Measurements from ENCODE around the gene BTBD9.
"Not testable (repeated sequence)": the region's sequence is repeated elsewhere in the genome, so short reads cannot be mapped to it uniquely, and the experiment has no call there.

BTBD9 gene

DNA sequence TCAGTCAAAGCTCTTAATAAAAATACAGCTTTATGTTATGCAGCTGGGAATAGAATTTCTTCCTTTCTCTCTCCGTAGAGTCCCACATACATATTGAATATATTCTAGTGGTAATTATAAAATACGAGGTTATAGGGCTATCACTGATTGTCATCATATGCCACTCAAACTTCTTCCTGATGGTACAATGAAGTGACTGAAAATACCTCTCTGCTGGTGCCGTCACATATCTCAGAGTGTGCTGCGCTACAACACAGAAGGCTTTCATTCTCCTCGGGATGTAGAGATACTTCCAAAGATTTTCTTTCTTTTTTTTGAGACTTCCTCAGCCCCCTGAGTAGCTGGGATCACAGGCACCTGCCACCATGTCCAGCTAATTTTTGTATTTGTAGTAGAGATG lies 249.9 kb downstream of the BTBD9 start:
- DNase-seq (ENCODE audit: low read depth, low spot score): no peak

DNA sequence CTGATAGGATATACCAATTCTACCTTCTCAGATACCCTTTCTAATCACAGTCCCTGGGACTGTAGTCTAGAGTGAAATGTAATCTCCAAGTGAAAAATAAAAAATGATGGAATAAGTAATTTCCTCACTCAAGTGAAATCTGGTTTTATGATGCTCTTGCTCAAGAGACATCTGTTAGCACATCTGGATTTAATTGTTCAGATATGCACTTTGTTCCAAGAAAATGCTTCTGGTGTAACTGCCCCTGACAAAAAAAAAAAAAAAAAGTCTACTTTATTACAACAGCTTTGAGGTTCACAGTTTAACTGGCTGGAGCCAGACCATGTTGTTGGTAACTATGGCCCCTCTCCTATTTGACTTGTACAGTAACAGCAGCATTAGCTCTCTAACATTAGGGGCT lies 251.8 kb downstream of the BTBD9 start:
- DNase-seq (ENCODE audit: low read depth, low spot score): no peak

DNA sequence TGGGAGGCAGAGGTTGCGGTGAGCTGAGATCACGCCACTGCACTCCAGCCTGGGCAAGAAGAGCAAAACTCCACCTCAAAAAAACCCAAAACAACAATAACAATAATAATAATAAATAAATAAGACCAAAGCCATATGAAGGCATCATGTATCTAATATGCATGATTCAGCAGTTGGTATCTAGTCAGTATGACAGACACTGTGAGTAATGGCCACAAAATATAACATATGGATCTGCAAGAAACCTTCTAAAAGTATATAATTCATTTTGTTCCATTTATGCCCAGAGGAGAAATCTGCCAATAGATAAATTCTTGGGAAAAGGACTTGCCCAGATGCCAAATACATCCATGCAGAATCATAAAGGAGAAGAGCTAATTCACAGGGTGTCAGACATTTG lies 252.3 kb downstream of the BTBD9 start:
- DNase-seq (ENCODE audit: low read depth, low spot score): no peak

DNA sequence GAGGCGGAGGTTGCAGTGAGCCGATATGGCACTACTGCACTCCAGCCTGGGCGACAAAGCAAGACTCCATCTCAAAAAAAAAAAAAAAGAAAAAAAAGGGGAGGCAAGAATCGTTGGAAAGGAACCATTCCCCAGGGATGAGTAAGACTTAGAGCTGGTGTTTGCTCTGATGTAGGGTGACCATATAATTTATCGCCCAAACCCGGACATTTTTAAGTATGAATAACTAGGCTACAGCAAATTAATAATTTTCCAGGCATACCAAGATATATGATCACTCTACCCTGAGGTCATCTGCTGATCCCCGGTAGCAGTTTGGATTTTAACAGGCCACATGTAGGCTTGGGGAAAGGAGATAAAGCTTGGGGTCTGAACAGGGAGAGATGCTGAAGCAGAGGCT lies 260.9 kb downstream of the BTBD9 start:
- no peak for DNase-seq (ENCODE audit: low read depth, low spot score)

DNA sequence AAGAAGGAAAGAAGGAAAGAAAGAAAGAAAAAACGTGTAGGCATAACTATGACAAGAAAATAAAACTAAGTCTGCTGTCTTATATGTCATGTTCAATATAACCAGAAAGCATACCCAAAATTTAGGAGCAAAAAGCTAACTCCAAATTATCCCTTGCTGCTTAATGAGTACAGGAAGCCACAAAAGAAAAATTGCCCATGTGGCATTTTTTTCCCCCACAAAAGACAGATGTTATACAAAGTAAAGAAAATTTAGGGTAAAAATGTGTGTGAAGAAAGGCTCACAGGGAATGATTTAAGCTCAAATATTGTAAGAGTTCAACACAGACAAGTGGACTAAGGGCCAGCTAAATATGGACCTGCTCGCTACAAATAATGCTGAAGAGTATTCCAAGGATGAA lies 263.8 kb downstream of the BTBD9 start:
- no peak for DNase-seq (ENCODE audit: low read depth, low spot score)

DNA sequence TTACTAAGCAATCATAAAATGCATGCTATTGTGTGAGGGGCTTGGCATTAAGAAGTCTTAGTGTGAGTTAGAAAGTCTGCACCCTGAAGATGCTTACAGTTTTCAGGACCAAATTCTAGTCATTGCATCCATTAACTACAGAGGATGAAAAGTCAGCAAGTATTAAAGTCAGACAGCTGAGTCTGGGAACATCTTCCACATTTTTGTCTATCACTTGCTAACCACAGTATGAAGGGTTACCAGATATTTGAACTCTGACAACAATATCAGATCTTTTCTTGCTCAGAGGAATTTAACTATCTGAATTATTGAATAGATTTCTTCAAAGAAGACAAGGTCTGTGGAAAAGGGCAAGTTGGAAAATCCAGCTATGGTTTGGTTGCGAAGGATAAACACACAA lies 264.4 kb downstream of the BTBD9 start:
- DNase-seq (ENCODE audit: low read depth, low spot score): no peak

DNA sequence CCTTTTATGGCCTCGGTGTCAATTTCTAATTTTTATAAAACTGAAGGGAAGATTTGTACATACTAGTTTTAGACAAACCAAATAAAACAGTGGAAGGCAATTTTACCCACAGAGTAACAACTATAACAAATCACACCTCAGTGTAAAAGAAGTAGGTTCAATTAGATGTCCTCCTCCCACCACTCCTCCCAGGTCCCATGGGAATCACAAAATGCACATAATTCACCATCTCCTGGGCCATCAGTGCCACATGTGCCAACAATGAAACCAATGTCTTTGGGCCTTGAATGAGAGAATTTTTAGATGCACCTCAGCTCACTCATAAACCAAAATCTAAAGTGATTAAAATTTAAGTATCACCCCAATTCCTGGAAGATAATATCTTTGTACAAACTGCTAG lies 267.8 kb downstream of the BTBD9 start:
- no peak for DNase-seq (ENCODE audit: low read depth, low spot score)

DNA sequence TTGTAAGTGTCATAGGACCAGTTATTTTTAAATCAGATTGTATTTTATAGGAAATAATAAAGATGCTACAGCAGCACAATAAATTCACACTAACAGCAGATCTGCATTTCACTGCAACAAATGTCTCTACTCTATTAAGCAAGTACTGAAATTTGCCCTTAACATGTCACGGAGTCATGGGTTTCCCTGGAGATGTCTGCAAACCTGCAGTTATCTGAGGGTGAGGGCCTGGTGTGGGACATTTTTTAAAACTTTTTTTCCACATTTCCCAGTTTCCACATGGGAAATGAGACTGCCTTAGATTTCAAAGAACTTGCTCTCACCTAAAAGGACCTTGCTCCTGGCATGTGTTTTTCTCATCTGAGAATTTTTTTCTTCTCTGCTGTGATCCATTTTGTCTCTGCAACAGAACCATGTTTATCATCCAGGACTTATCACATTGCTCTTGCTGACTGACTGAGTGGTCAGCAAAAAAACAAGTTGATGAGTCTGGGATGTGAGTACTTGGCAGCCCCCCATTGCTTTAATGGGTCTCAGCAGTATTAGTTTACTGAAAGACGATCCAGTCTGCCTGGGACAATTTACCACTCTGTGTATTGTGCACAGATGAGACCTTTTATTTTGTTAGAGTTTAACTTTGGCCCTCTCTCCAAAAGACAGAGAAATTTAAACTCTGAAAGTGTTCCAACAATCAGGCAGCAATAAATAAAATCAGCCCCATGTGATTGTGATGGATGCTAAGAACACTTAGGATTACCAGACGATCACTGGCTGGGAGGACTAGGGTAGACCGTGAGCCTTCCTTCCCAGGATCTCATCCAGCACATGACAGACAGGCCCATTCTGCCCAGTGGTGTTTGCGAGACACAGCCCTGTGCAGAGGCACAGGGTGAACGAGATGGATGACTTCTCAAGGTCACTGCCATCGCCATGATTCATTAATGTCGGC lies 268.8 kb downstream of the BTBD9 start:
- DNase-seq (ENCODE audit: low read depth, low spot score): no peak

DNA sequence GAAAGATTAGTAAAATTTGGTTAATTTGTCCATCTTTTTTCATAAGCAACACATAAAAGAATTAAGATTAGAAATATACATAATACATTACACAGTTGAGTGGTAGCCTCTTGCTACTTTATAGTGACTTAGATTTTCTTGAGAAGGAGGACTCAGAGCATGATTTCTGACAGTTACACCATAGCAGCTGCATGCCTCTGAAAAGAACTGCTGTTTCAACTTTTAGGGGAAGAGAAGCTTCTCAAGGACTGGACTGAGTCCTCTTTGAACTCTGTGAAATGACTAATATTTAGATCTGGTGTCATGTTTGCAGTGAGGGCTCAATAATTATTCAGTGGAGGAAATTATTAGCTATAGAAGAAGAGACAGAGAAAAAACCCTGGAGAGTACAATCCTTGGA lies 272.5 kb downstream of the BTBD9 start:
- DNase-seq (ENCODE audit: low read depth, low spot score): no peak

DNA sequence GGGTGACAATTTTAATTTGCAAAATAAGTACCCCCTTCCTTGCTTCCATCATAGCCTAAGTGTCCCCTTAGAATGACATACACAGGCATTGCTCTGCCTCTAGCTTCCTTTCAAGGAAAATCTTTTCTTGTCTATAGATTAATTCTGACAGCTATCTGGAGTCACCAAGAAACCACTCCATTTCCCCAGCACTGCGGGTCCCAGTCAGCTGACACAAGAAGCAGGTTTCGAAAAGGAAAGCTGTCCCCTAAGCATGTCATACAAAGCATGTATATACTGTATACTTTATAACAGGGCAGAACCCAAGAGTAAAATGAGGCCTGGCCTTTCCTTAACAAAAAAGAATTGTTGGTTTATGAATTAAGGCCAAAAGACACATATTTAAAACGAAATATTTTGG lies 273.5 kb downstream of the BTBD9 start:
- no peak for DNase-seq (ENCODE audit: low read depth, low spot score)

DNA sequence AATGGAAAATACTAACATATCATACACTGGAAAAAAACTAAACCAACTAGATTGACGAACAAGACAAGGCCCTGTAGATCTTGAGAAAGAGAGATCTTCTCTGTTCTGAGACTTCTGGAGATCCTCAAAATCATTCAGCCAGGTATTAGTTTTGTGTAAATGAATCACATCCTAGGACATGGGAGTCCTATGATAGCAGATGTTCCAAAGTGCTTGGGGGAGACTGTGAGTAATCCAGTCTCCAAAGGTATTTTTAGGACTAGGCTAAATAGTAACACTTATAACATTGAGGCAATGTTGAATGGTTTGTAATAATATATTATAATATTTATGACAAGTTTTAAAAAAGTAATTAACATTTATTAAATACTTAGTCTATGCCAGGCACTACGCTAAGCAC lies 275.0 kb downstream of the BTBD9 start:
- no peak for DNase-seq (ENCODE audit: low read depth, low spot score)

DNA sequence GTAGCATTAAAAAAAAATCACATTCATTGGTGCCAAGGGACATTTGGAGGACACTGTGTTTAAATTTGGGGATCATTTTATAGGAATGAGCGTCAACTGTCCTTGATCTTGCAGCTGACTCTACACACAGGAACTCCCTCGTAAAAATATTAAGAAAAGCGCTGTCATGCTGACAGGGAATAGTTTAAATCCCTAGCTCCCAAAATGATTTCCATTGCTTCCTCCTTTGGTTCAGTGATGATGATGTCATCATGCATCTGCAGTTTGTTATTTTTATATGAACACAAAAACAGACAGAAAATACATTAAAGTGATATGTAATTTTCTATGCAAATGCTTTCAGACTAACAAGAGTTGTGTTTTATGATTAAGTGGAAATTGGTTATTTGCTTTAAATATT lies 275.6 kb downstream of the BTBD9 start:
- no peak for DNase-seq (ENCODE audit: low read depth, low spot score)

DNA sequence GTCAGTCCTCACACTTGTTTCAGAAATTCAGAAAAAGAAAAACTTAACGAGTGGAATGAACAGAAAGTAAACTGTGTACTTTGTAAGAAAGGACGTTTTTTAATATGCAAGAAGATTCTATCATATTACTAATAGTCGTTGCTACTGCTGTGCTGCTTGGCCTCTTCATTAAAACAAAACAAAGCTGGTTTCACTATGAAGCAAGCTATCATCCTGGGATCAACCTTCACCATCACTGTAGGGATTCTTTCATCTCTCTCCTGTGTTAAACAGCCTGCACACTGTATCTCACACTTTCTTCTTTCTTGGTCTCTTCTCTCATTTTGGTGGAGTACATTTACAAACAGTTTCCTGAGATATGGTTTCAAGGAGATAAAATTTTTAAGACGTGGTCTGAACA lies 284.2 kb downstream of the BTBD9 start:
- no peak for DNase-seq (ENCODE audit: low read depth, low spot score)

DNA sequence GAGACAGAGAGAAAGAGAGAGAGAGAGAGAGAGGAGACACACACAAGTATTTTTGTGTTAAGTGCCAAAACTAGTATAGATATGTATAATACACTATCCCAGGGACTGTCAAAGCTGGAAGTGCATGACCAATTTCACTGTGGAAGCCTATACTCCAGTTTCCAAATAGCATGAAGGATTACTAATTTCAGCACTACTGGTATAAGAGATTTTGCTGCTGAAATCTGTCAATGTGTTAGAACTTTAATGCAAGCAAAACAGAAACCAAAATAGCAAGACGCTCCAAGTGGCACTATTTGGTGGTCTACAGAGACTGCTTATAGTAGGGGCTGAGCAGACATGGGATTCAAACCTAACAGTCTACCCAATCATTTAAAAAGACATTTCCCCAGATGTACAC lies 284.8 kb downstream of the BTBD9 start:
- DNase-seq (ENCODE audit: low read depth, low spot score): no peak

DNA sequence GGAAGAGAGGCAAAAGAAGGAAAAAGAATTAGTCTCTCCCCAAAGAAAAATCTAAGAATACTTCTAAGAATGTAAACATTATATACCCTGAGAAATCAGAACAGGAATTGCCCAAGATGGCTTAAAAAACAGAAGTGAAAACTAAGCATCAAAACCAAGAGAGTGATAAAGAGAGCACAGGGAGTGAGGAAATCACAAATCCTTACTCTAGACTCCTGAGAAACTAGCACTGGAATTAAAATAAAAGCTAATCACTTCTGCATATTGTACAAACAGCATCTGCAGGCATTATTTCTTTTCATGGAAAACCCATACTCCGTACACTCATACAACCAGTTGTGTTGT lies 285.7 kb downstream of the BTBD9 start:
- no peak for DNase-seq (ENCODE audit: low read depth, low spot score)

DNA sequence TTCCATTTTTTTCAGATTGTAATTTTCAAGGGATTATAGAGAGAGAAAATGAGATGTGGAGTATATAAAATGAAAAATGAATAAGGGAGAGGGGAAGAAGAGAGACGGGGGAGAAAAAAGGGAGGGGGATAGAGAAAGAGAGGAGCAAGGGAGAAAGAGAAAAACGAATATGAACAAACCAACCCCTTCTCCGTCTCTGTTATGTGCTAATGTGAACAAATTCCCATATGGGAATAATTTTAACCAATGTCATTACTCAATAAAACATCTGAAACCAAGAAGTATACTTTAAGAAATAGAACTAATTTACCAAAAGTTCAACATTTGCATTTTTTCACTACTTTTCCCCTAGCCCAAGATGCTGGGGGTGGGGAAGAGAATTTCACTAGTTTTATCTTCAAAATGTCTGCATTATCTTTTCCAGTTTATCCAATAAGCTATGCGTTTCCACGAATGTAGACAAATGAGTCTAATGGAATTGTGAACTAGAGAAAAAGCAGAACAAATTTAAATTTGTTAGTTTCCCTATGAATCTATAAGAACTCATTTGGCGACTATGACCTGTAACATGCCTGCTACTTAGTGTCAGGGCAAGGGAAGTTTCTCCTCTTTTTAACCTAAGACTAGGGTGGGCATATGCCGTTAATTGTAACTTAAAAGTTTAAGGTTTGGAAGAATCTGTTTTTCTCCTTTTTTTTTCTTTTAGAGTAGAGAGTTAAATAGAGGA lies 286.3 kb downstream of the BTBD9 start:
- no peak for DNase-seq (ENCODE audit: low read depth, low spot score)

DNA sequence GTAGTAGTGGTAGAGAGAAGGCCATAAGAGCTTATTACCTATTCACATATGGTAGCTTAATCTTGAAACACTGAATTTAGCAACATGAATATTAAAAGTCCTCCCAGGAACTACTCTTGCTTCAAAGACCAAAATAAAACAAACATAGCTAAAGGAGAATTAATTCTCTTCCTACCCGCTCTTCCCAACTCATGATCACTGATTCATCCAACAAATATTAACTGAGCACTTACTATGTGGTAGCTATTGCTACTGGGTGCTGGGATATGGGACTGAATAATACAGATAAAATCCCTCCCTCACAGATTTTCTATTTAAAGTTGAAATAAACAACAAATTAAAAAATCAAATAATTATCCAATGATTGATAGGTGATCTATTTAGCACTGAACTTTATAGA lies 287.1 kb downstream of the BTBD9 start:
- no peak for DNase-seq (ENCODE audit: low read depth, low spot score)

DNA sequence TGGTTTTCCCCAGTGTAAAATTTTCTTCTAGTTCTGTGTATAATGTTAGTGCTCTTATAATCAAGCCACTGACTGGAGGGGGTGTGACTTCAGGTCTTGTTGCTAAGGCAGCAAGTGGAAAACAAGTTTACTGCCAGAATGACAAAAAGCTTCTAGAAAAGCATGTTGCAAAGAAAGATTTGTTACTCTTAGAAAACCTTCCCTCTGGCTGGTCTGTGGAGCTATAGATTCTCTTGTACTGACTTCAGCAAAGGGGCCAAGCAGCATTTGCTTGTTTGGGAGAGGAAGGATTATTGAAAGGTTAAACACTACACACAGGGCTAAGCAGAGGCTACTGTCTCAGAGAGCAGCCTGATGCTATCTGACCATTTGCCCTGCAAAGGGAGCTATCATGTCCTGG lies 288.8 kb downstream of the BTBD9 start:
- no peak for DNase-seq (ENCODE audit: low read depth, low spot score)

DNA sequence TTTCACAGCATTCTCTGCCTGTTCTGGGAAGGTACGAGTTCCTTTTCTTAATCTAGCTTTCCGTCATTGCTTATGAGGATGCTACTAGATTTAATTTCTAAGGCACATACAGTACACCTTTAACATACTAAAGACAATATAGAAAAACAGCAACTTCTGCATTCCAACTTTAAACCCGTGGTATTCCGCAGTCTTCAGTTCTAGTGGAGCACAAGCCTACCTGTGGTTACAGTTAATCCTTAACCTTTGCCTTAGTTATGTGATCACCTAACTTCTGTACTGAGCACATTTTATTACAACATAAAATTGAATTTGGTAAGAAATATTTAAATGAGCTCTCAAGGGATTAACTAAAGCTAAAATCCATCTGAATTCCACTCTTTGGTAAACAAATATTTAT lies 289.5 kb downstream of the BTBD9 start:
- no peak for DNase-seq (ENCODE audit: low read depth, low spot score)

DNA sequence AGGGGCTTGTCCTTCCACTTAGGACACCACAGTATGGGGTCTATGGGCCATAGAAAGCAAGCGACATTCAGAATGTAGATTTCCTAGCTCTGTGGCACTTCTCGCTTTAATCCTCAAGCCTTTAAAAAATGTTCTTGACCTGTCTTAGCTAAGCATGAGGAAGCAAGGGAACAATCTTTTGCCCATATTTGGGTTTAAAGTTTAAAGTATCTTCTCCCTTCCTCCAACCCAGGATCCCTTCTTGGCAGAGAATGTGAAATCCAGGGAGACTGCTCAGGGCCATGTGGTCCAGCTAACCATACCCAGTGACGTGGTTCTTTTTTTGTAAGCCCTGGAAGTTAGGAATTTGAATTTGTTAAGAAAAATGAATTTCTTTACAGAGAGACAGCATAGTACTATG lies 289.9 kb downstream of the BTBD9 start:
- DNase-seq (ENCODE audit: low read depth, low spot score): no peak

DNA sequence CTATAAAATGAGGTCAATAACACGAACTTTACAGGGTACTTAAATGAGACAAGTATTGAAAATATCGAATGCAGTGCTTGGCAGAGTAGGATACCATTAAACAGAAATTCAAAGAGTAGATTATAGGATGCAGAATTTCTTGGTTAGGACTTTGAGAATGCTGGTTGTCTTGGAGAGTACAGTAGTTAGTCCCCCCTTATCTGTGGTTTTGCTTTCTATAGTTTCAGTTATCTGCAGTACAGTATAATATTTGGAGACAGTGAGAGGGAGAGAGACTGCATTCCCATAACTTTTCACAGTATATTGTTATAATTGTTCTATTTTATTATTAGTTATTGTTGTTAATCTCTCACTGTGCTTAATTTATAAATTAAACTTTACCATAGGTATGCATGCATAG lies 290.5 kb downstream of the BTBD9 start:
- DNase-seq (ENCODE audit: low read depth, low spot score): no peak

DNA sequence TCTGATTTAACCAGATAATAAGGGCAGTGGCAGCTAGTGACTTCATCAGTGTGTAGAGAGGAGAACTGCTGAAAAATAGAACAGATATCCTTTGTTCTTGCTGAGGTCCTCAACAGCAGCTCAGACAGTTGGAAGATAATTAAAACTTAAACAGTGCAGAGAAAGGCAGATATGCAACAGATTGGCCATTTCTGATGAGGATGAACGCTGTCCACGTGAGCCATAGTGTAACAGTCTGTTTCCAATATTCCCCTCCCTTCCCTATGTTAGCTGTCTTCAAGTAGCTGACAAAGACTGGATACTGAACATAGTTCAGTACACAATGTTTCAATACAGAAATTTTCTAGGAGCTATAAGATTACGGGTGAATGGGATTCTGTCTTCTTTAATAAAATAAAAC lies 291.4 kb downstream of the BTBD9 start:
- DNase-seq (ENCODE audit: low read depth, low spot score): no peak

DNA sequence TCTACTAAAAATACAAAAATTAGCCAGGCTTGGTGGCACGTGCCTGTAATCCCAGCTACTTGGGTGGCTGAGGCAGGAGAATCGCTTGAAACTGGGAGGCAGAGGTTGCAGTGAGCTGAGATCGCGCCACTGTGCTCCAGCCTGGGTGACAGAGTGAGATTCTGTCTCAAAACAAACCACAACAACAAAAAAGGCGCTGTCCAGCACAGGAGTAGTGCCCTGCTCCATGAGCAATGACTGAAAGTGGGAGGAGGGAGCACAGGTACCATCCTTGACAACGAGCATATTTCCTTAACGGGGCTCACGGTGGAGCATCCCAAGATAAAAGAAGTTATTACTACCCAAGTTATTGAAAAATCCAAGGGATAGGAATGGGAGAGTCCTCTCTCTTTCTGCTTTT lies 291.9 kb downstream of the BTBD9 start:
- DNase-seq (ENCODE audit: low read depth, low spot score): not testable (repeated sequence)
